ENCODE results near the gene AGTR1.
"Not testable (repeated sequence)": the region's sequence is repeated elsewhere in the genome, so short reads cannot be mapped to it uniquely, and the experiment has no call there.

The AGTR1 gene

GRCh38 chr3:148759430-148759829 lies 61.7 kb downstream of the AGTR1 start:
- DNase-seq: no peak

- DNase-seq: no peak
These were observed 65.5 kb downstream of the AGTR1 start for GRCh38 chr3:148763156-148763680.

- DNase-seq: no peak
These were observed 66.6 kb downstream of the AGTR1 start for GRCh38 chr3:148763986-148764935.

- DNase-seq: no peak
These were observed 74.7 kb downstream of the AGTR1 start for GRCh38 chr3:148772361-148772760.

GRCh38 chr3:148772835-148773234 lies 75.1 kb downstream of the AGTR1 start:
- DNase-seq: no peak

- DNase-seq: no peak
These were observed 76.1 kb downstream of the AGTR1 start for GRCh38 chr3:148773805-148774204.

- DNase-seq: no peak
These were observed 81.2 kb downstream of the AGTR1 start for GRCh38 chr3:148778926-148779325.

GRCh38 chr3:148785026-148785425 lies 87.3 kb downstream of the AGTR1 start:
- not testable (repeated sequence) for DNase-seq

GRCh38 chr3:148786159-148786558 lies 88.5 kb downstream of the AGTR1 start:
- not testable (repeated sequence) for DNase-seq

GRCh38 chr3:148789146-148789545 lies 91.4 kb downstream of the AGTR1 start:
- DNase-seq: no peak

- no peak for DNase-seq
These were observed 92.2 kb downstream of the AGTR1 start for GRCh38 chr3:148789906-148790305.

- no peak for DNase-seq
These were observed 92.7 kb downstream of the AGTR1 start for GRCh38 chr3:148790370-148790769.

- DNase-seq: no peak
These were observed 93.4 kb downstream of the AGTR1 start for GRCh38 chr3:148790851-148791735.

GRCh38 chr3:148791920-148792319 lies 94.2 kb downstream of the AGTR1 start:
- DNase-seq: no peak

- DNase-seq: no peak
These were observed 94.8 kb downstream of the AGTR1 start for GRCh38 chr3:148792516-148792915.

Measured in activated CD4-positive, CD25-positive, alpha-beta regulatory T cell treated with anti-CD3 and anti-CD28 coated beads, Interleukin-2, amount 50 U/mL, for 72 hours (primary cell).